ENCODE results near the gene SRSF3. TPM values are rescaled to one million over a fixed set of nuclear protein-coding genes. Genes with fewer than 3 reads are reported as not detected.
"Not testable (repeated sequence)": the region's sequence is repeated elsewhere in the genome, so short reads cannot be mapped to it uniquely, and the experiment has no call there.

The SRSF3 gene
- total RNA-seq, 1 donor: 438 TPM

- Histone ChIP-seq H3K27me3 (ENCODE audit: insufficient read depth, low read length) (no peaks in the 10 kb centered on the region), H3K9me3 (ENCODE audit: low read depth, low read length) (no peaks in the 10 kb centered on the region), H3K4me1 (ENCODE audit: insufficient read depth, low read length) (peaks cover 6% of the 10 kb centered on the region), H3K4me3 (ENCODE audit: low read length) (no peak overlapping the region)
Measured at GRCh38 chr6:36566418-36566905, 27.7 kb upstream of the SRSF3 start.

DNA sequence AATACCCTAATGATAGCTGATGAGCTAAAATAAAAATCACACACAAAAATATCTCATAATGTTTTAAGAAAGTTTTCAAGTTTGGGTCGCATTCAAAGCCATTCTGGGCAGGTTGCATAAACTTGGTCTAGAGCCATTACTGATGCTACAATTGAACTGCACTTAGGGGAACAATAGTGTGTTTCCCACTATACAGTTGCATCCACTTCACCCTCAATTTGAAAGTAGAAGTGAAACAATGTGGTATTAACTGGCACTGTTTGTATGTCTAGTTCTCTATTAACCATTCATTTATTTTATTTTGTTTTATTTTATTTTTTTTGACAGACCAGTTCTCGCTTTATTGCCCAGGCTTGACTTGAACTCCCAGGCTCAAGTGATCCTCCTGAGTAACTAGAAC, 23.9 kb upstream of the SRSF3 start:
- Histone ChIP-seq H3K27me3 (ENCODE audit: insufficient read depth, low read length) (no peaks in the 10 kb centered on the region), H3K4me3 (ENCODE audit: low read length) (no peak overlapping the region), H3K9me3 (ENCODE audit: low read depth, low read length) (no peaks in the 10 kb centered on the region), H3K4me1 (ENCODE audit: insufficient read depth, low read length) (peaks cover 6% of the 10 kb centered on the region)

DNA sequence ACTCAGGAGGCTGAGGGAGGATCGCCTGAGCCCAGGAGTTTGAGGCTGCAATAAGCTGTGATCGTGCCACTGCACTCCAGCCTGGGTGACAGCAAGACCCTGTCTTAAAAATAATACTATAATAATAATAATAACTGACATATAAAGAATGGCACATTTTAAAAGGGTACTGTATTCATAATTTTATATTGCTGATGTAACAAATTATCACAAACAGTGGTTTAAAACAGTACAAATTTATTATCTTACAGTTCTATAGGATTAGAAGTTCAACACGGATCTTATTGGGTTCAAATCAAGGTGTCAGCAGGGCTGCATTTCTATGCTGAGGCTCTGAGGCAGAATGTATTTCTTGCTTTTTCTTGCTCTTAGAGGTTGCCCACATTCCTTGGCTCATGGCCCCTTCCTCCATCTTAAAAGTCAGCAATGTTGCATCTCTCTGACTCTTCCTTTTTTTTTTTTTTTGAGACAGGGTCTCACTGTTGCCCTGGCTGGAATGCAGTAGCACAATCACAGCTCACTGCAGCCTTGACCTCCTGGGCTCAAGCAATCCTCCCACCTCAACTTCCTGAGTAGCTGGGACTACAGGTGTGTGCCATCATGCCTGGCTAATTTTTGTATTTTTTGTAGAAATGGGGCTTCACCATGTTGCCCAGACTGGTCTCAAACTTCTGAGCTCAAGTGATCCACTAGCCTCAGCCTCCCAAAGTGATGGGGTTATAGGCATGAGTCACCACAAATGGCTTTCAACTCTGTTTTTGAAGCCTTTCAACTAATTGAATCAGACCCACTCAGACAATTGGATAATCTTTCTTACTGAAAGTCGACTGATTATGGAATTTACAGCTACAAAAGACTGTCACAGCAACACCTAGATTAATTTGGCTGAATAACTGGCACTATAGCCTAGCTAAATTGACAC, 22.8 kb upstream of the SRSF3 start:
- Histone ChIP-seq H3K4me3 (ENCODE audit: low read length) (no peak overlapping the region), H3K9me3 (ENCODE audit: low read depth, low read length) (no peaks in the 10 kb centered on the region), H3K27me3 (ENCODE audit: insufficient read depth, low read length) (no peaks in the 10 kb centered on the region), H3K4me1 (ENCODE audit: insufficient read depth, low read length) (peaks cover 6% of the 10 kb centered on the region)

- H3K9me3 ChIP-seq (ENCODE audit: low read depth, low read length); H3K4me3 ChIP-seq (ENCODE audit: low read length); H3K4me1 ChIP-seq (ENCODE audit: insufficient read depth, low read length); H3K27me3 ChIP-seq (ENCODE audit: insufficient read depth, low read length): not testable (repeated sequence)
Measured at GRCh38 chr6:36572353-36573311, 21.5 kb upstream of the SRSF3 start.

DNA sequence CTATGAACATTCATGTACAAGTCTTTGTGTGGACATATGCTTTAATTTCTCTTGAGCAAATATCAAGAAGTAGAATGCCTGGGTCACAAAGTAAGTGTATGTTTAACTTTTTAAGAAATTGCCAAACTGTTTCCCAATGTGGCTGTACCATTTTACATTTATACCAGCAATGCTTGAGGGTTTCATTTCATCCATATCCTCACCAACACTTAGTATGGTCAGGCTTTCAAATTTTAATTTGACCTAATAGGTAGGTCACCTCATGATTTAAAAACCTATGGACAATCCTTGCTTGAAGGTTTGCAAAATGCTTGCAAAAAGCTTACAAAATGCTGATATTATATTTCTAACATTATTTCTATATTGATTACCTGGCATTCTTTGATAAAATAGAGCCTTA, 19.5 kb upstream of the SRSF3 start:
- no peak overlapping the region for H3K4me3 ChIP-seq (ENCODE audit: low read length)
- H3K27me3 ChIP-seq (ENCODE audit: insufficient read depth, low read length): no peaks in the 10 kb centered on the region
- H3K4me1 ChIP-seq (ENCODE audit: insufficient read depth, low read length): peaks cover 14% of the 10 kb centered on the region
- no peaks in the 10 kb centered on the region for H3K9me3 ChIP-seq (ENCODE audit: low read depth, low read length)

DNA sequence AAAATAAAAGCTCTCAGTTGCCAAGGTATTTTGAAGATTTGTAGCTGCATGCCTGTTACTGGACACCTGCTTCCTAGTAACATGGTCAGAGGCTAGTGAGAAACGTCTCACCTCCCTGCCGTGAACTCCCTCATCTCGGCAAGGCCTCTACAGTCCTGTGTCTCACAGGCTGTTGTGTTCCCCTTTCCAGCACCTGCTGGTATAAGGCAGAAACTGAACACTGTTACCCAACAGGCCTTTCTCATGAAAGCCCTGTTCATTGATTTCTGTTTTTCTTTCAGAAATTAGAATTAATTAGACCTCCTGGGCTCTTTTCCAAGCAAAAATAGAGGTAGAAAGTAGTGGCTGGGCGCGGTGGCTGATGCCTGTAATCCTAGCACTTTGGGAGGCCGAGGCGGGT, 17.6 kb upstream of the SRSF3 start:
- Histone ChIP-seq H3K27me3 (ENCODE audit: insufficient read depth, low read length) (no peaks in the 10 kb centered on the region), H3K4me1 (ENCODE audit: insufficient read depth, low read length) (peaks cover 14% of the 10 kb centered on the region), H3K4me3 (ENCODE audit: low read length) (no peak overlapping the region), H3K9me3 (ENCODE audit: low read depth, low read length) (no peaks in the 10 kb centered on the region)

GRCh38 chr6:36577301-36577700, 16.9 kb upstream of the SRSF3 start:
- Histone ChIP-seq H3K4me3 (ENCODE audit: low read length) (no peak overlapping the region), H3K4me1 (ENCODE audit: insufficient read depth, low read length) (peaks cover 14% of the 10 kb centered on the region), H3K27me3 (ENCODE audit: insufficient read depth, low read length) (no peaks in the 10 kb centered on the region), H3K9me3 (ENCODE audit: low read depth, low read length) (no peaks in the 10 kb centered on the region)

- Histone ChIP-seq H3K4me1 (ENCODE audit: insufficient read depth, low read length) (peaks cover 14% of the 10 kb centered on the region), H3K4me3 (ENCODE audit: low read length) (no peak overlapping the region), H3K9me3 (ENCODE audit: low read depth, low read length) (no peaks in the 10 kb centered on the region), H3K27me3 (ENCODE audit: insufficient read depth, low read length) (no peaks in the 10 kb centered on the region)
Measured at GRCh38 chr6:36578030-36578429, 16.1 kb upstream of the SRSF3 start.

- Histone ChIP-seq H3K4me3 (ENCODE audit: low read length) (no peak overlapping the region), H3K9me3 (ENCODE audit: low read depth, low read length) (no peaks in the 10 kb centered on the region), H3K27me3 (ENCODE audit: insufficient read depth, low read length) (no peaks in the 10 kb centered on the region), H3K4me1 (ENCODE audit: insufficient read depth, low read length) (peaks cover 14% of the 10 kb centered on the region)
Measured at GRCh38 chr6:36578431-36578830, 15.7 kb upstream of the SRSF3 start.

- Histone ChIP-seq H3K4me1 (ENCODE audit: insufficient read depth, low read length) (peaks cover 14% of the 10 kb centered on the region), H3K4me3 (ENCODE audit: low read length) (no peak overlapping the region), H3K27me3 (ENCODE audit: insufficient read depth, low read length) (no peaks in the 10 kb centered on the region), H3K9me3 (ENCODE audit: low read depth, low read length) (no peaks in the 10 kb centered on the region)
Measured at GRCh38 chr6:36580184-36580526, 14.0 kb upstream of the SRSF3 start.

DNA sequence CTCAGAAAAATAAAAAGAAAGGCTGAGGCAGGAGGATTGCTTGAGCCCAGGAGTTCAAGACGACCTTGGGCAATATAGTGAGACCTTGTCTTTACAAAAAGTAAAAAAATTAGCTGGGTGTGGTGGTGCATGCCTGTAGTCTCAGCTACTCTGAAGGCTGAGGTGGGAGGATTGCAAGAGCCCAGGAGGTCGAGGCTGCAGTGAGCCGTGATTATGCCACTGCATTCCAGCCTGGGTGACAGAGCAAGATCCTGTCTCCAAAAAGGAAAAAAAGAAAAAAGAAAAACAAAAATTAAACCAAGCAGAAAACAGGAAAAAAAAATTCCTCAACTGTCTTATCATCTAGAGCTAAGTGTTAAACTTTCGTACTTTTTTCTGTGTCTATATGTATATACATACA, 12.4 kb upstream of the SRSF3 start:
- Histone ChIP-seq H3K27me3 (ENCODE audit: insufficient read depth, low read length) (no peaks in the 10 kb centered on the region), H3K9me3 (ENCODE audit: low read depth, low read length) (no peaks in the 10 kb centered on the region), H3K4me3 (ENCODE audit: low read length) (no peak overlapping the region), H3K4me1 (ENCODE audit: insufficient read depth, low read length) (peaks cover 14% of the 10 kb centered on the region)

GRCh38 chr6:36586606-36587005, 7.6 kb upstream of the SRSF3 start:
- no peak overlapping the region for H3K4me3 ChIP-seq (ENCODE audit: low read length)
- no peaks in the 10 kb centered on the region for H3K9me3 ChIP-seq (ENCODE audit: low read depth, low read length)
- peaks cover under 1% of the 10 kb centered on the region for H3K4me1 ChIP-seq (ENCODE audit: insufficient read depth, low read length)

DNA sequence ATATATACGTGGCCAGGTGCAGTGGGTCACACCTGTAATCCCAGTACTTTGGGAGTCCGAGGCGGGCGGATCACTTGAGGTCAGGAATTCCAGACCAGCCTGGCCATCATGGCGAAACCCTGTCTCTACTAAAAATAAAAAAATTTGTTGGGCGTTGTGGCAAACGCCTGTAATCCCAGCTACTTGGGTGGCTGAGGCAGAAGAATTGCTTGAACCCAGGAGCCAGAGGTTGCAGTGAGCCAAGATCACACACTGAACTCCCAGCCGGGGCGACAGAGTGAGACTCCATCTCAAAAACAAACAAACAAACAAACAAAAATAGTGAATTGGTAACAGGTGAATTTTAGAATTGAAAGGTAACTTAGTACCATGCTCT, 5.1 kb upstream of the SRSF3 start:
- H3K9me3 ChIP-seq (ENCODE audit: low read depth, low read length); H3K27me3 ChIP-seq (ENCODE audit: insufficient read depth, low read length); H3K4me3 ChIP-seq (ENCODE audit: low read length): not testable (repeated sequence)
- H3K4me1 ChIP-seq (ENCODE audit: insufficient read depth, low read length): peaks cover 23% of the 10 kb centered on the region

More at GRCh38 chr6:36586606-36587005, 7.6 kb upstream of the SRSF3 start:
- H3K27me3 ChIP-seq (ENCODE audit: insufficient read depth, low read length): no peaks in the 10 kb centered on the region

- H3K27me3 ChIP-seq (ENCODE audit: insufficient read depth, low read length): no peaks in the 10 kb centered on the region
- peaks cover 23% of the 10 kb centered on the region for H3K4me1 ChIP-seq (ENCODE audit: insufficient read depth, low read length)
- no peak overlapping the region for H3K4me3 ChIP-seq (ENCODE audit: low read length)
- no peaks in the 10 kb centered on the region for H3K9me3 ChIP-seq (ENCODE audit: low read depth, low read length)
Measured at GRCh38 chr6:36590237-36590636, 3.9 kb upstream of the SRSF3 start.

- H3K4me3 ChIP-seq (ENCODE audit: low read length): no peak overlapping the region
- no peaks in the 10 kb centered on the region for H3K9me3 ChIP-seq (ENCODE audit: low read depth, low read length)
- peaks cover 36% of the 10 kb centered on the region for H3K4me1 ChIP-seq (ENCODE audit: insufficient read depth, low read length)
- H3K27me3 ChIP-seq (ENCODE audit: insufficient read depth, low read length): no peaks in the 10 kb centered on the region
Measured at GRCh38 chr6:36592221-36592655, 1.9 kb upstream of the SRSF3 start.
